Smooth muscle cell (in vitro differentiated cells): ENCODE data around the gene H6PD. TPM values are rescaled to one million over a fixed set of nuclear protein-coding genes. Genes with fewer than 3 reads are reported as not detected.

Source experiments
- DNase-seq: peaks from one replicate; lab custom pipeline; 2025; ENCODE audit not compliant: unreplicated experiment; lab: John Stamatoyannopoulos, UW
- H2AFZ ChIP-seq: fragments of 200-600 bp; sonication (generic); 2 replicates; pipeline ENCODE4 v1.6.0; 2016; ENCODE audit warnings: antibody characterized with exemption, low read depth, mild to moderate bottlenecking
- H3F3A ChIP-seq: fragments of 200-600 bp; sonication (generic); 2 replicates; pipeline ENCODE4 v1.6.0; 2017; ENCODE audit warnings: antibody characterized with exemption, low read depth
- H3K27ac ChIP-seq: fragments of 200-600 bp; sonication (generic); 2 replicates; pipeline ENCODE4 v1.5.1; 2016; ENCODE audit warnings: low read depth, mild to moderate bottlenecking
- H3K27me3 ChIP-seq: fragments of 200-600 bp; sonication (generic); 2 replicates; pipeline ENCODE4 v1.6.1; 2016; ENCODE audit warnings: low read depth, mild to moderate bottlenecking
- H3K36me3 ChIP-seq: fragments of 200-600 bp; sonication (generic); 2 replicates; pipeline ENCODE4 v1.5.1; 2016; ENCODE audit warnings: low read depth
- H3K4me1 ChIP-seq: fragments of 200-600 bp; sonication (generic); 2 replicates; pipeline ENCODE4 v1.5.1; 2016; ENCODE audit warnings: low read depth
- H3K4me2 ChIP-seq: fragments of 200-600 bp; sonication (generic); 2 replicates; pipeline ENCODE4 v1.6.0; 2016; ENCODE audit warnings: mild to moderate bottlenecking
- H3K4me3 ChIP-seq: fragments of 200-600 bp; sonication (generic); 2 replicates; pipeline ENCODE4 v1.5.1; 2016; ENCODE audit warnings: mild to moderate bottlenecking
- H3K79me2 ChIP-seq: fragments of 200-600 bp; sonication (generic); 2 replicates; pipeline ENCODE4 v1.6.0; 2016; ENCODE audit warnings: low read depth, mild to moderate bottlenecking
- H3K9ac ChIP-seq: fragments of 200-600 bp; sonication (generic); 2 replicates; pipeline ENCODE4 v1.6.0; 2016; ENCODE audit warnings: low read depth
- H3K9me3 ChIP-seq: fragments of 200-600 bp; sonication (generic); replicated peaks from 2 replicates; pipeline ENCODE4 v1.5.1; 2016; ENCODE audit warnings: low read depth
- H4K20me1 ChIP-seq: fragments of 200-600 bp; sonication (generic); 2 replicates; pipeline ENCODE4 v1.6.0; 2016; ENCODE audit warnings: low read depth
- CTCF ChIP-seq: fragments of 200-600 bp; sonication (generic); IDR thresholded peaks from 2 replicates; pipeline ENCODE4 v1.5.1; 2017; ENCODE audit warnings: borderline replicate concordance, mild to moderate bottlenecking, antibody characterized with exemption; ENCODE audit not compliant: insufficient read depth, poor library complexity, severe bottlenecking
- WGBS: methylation state at CpG from one replicate; pipeline ENCODE4 v1.1.7; 2016; ENCODE audit warnings: low lambda C conversion rate; 5-methylcytosine and 5-hydroxymethylcytosine counted together
- polyA plus RNA-seq: library from polyadenylated mRNA; unstranded; fragments of >200 nt; fragmentation: Nextera tagmentation; extraction: Ambion mirVana; gene quantifications from 2 replicates; pipeline ENCODE4 v1.2.1, GENCODE V29; 2016
- total RNA-seq: library from RNA; depleted of rRNA; stranded (reverse); fragments of >200 nt; gene quantifications from 2 replicates; pipeline ENCODE4 v1.2.3, GENCODE V29; 2014

H6PD gene
- total and polyA plus RNA-seq, 2 experiments from 2014 or later, result 15.1 to 15.3 TPM

- no peak for DNase-seq
- no peak for TF ChIP-seq CTCF
- H3K4me3 ChIP-seq, result no peak overlapping the region
- H3K27me3 ChIP-seq, result no peaks in the 10 kb centered on the region
- peaks cover 10% of the 10 kb centered on the region for H3K4me1 ChIP-seq
- H3K36me3 ChIP-seq, result no peaks in the 10 kb centered on the region
- H3K4me2 ChIP-seq, result no peak overlapping the region
- H3K79me2 ChIP-seq, result no peaks in the 10 kb centered on the region
- 93% methylated on average over 15 of the region's 15 CpGs for WGBS
- H3K9me3 ChIP-seq, result no peaks in the 10 kb centered on the region
- no peak overlapping the region for H2AFZ ChIP-seq
- H3K27ac ChIP-seq, result no peak overlapping the region
- peaks cover 28% of the 10 kb centered on the region for H4K20me1 ChIP-seq
- H3F3A ChIP-seq, result peaks cover 5% of the 10 kb centered on the region
- H3K9ac ChIP-seq, result no peak overlapping the region
These were observed 10.7 kb downstream of the H6PD start for GRCh38 chr1:9245230-9245619.

- H3K9ac ChIP-seq, result no peak overlapping the region
- DNase-seq, result no peak
- H2AFZ ChIP-seq, result no peak overlapping the region
- peaks cover 13% of the 10 kb centered on the region for H3K4me1 ChIP-seq
- no peaks in the 10 kb centered on the region for H3K9me3 ChIP-seq
- no peak for TF ChIP-seq CTCF
- no peak overlapping the region for H3K4me3 ChIP-seq
- H3K79me2 ChIP-seq, result no peaks in the 10 kb centered on the region
- WGBS, result 99% methylated on average over 9 of the region's 9 CpGs
- no peaks in the 10 kb centered on the region for H3K27me3 ChIP-seq
- H3K4me2 ChIP-seq, result no peak overlapping the region
- peaks cover 28% of the 10 kb centered on the region for H4K20me1 ChIP-seq
- H3K36me3 ChIP-seq, result no peaks in the 10 kb centered on the region
- H3F3A ChIP-seq, result peaks cover under 1% of the 10 kb centered on the region
- H3K27ac ChIP-seq, result no peak overlapping the region
These were observed 11.1 kb downstream of the H6PD start for GRCh38 chr1:9245661-9246060.

GRCh38 chr1:9246215-9246614 is 11.6 kb downstream of the H6PD start:
- Histone ChIP-seq H3K9ac (no peak overlapping the region), H3K4me2 (no peak overlapping the region), H3K4me3 (no peak overlapping the region), H3K79me2 (no peaks in the 10 kb centered on the region), H3K27ac (no peak overlapping the region), H4K20me1 (peaks cover 28% of the 10 kb centered on the region), H3K4me1 (peaks cover 15% of the 10 kb centered on the region), H3F3A (no peaks in the 10 kb centered on the region), H3K27me3 (no peaks in the 10 kb centered on the region), H2AFZ (no peak overlapping the region), H3K36me3 (no peaks in the 10 kb centered on the region), H3K9me3 (no peaks in the 10 kb centered on the region)
- over 99% methylated on average over 5 of the region's 5 CpGs for WGBS
- no peak for TF ChIP-seq CTCF
- DNase-seq, result no peak
